HG03139 (cell line): Measurements from ENCODE around the gene RFK.
"Not testable (repeated sequence)": the region's sequence is repeated elsewhere in the genome, so short reads cannot be mapped to it uniquely, and the experiment has no call there.

Source experiments
- ATAC-seq: cut with Tn5 transposase; IDR thresholded peaks from one replicate; pipeline ENCODE4 v1.9.1; 2021; ENCODE audit not compliant: unreplicated experiment

The RFK gene

DNA sequence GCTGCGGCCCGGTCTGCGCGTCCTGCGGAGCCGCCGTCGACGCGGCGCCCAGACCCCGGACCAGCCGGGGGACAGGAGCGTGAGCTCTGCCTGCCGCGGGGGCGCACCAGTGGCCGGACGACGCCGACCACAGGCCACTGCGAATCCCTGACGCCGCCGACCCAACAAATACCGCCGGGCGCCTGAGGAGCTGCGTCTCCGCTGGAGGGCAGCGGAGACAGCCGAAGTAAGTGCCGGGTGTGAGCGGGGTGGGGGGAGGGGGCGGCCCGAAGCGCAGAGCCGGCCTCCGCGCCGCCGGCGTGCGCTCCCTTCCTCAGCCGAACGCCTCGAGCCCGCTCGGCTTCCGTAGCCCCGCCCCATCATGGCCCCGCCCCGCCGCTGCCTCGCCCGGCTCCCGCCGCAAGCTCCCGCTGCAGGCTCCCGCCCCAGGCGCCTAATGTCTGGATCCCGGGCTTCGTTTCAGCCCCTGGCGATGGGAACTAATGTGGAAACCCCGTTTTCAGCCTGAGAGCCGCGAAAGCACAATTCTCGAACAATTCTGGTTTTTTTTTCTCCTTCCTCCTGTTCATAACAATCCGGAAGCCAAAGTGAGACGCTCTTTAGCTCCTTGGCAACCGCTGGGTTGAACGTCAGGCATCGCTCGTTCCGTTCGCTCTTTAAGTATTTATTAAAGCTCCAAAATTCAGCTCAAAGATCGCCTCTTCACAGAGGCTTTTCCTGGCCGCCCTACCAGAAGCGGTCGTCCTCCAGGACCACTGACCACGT lies at the start of gene RFK:
Gene RFK (minus strand): TSS at position 232 of the 765 bp plus-strand sequence. CDS start 255 bp downstream, outside the sequence.
- peak; percentile 63 for ATAC-seq

DNA sequence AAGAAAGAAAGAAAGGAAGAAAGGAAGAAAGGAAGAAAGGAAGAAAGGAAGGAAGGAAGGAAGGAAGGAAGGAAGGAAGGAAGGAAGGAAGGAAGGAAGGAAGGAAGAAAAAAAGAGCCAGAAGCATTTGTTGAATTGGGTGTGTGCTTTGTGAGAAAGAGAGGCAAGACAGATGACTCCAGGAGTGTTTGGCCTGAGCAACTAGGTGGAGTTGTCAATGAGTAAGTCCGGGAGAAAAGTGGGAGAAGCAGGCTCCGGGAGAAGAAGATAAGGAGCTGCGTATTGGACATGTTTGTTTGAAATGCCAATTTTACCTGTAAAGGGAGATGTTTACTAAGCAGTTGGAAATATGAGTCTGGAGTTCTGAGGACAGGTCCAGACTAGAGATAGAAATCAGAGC lies 49.7 kb upstream of the RFK start:
- no peak for ATAC-seq

DNA sequence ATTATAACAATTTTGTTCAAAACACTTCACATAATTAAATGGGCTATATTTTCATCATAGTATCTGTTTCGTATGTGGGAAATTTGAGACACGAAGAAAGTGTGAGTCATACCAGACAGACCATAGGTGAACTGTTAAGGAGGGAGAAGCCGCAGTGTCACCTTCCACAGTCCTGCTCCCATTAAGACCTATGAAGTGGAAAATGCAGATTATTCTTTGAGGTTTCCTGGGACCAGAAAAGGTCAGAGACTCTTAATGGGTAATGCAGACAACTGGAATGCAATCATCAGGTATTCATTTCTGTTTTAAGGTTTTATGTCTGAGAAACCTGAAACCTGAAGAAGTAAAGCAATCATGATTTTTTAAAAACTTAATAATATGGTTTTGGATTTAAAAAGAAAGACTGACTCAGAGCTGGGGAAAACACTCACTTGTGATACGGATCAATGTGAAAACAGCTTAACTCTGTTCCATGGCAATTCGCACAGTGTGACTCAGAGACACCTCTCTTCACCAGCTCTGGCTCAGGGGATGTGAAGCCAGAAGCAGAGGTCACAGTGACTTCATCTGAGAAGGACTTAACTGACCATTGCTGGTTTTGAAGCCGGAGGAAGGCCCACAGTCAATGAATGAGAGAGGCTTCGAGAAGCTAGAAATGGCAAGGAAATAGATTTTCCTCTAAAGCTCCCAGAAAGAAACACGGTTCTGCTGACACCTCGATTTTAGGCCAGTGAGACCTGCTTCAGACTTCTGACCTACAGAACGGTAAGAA lies 47.5 kb upstream of the RFK start:
- peak; percentile 57 for ATAC-seq

DNA sequence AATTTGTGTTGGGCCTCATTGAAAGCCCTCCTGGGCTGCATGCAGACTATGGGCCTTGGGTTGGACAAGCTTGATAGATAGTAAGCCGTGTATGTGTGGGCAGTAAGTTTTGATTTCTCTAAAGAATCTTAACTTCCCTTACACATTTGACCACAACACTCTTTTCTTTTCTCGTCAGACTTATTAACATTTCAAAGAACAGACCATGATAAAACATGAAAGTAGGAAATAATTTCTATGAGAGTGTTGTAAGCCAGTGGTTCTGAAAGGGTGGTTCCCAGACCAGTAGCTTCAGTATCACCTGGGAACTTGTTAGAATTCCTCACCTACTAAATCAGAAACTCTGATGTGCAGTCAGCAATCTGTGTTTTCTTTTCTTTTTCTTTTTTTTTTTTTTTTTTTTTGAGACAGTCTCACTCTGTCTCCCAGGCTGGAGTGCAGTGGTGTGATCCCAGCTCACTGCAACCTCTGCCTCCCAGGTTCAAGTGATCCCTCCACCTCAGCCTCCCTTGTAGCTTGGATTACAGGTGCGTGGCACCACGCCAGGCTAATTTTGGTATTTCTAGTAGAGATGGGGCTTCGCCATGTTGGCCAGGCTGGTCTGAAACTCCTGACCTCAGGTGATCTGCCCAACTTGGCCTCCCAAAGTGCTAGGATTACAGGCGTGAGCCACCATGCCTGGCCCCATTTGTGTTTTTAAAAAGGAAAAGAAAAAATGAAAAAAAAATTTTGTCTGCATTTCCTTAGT lies 44.8 kb upstream of the RFK start:
- peak; percentile 45 for ATAC-seq

DNA sequence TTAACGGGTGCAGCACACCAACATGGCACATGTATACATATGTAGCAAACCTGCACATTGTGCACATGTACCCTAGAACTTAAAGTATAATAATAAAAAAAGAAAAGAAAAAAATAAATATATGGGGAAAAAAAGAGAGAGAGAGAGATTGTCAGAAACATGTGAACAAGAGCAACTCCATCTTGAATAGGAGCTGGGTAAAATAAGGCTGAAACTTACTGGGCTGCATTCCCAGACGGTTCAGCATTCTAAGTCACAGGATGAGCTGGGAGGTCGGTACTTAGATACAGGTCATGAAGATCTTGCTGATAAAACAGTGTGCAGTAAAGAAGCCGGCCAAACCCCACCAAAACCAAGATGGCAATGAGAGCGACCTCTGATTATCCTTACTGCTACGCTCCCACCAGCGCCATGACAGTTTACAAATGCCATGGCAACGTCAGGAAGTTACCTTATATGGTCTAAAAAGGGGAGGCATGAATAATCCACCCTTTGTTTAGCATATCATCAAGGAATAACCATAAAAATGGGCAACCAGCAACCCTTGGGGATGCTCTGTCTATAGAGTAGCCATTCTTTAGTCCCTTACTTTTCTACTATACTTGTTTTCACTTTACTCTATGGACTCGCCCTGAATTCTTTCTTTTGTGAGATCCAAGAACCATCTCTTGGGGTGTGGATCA lies 42.9 kb upstream of the RFK start:
- not testable (repeated sequence) for ATAC-seq

DNA sequence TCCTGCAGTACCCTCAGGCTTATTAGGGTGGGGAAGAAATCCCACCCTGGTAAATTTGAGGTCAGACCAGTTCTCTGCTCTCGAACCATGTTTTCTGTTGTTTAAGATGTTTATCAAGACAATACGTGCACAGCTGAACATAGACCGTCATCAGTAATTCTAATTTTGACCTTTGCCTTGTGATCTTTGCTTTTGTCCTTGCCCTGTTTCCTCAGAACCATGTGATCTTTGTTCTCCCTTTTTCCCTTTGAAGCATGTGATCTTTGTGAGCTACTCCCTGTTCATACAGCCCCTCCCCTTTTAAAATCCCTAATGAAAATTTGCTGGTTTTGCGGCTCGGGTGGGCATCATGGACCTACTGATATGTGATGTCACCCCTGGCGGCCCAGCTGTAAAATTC lies 40.7 kb upstream of the RFK start:
- ATAC-seq = not testable (repeated sequence)

DNA sequence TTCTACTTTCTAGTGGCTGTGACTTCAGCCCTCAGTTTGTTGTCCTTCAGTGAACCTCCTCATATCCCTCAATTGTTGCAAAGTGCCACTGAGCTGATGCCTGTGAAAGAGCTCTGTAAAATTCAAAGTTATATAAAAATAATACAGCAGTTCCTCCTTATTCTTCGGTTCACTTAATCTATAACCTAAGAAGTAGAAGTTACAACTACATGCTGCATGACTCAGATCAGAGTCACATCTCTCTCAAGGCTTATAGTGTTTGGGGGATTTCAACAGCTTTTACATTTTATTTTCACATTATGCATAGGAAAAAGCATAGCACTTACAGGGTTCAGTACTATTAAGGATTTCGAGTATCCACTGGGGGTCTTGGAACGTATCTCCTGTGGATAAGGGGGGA lies 39.6 kb upstream of the RFK start:
- ATAC-seq = no peak

DNA sequence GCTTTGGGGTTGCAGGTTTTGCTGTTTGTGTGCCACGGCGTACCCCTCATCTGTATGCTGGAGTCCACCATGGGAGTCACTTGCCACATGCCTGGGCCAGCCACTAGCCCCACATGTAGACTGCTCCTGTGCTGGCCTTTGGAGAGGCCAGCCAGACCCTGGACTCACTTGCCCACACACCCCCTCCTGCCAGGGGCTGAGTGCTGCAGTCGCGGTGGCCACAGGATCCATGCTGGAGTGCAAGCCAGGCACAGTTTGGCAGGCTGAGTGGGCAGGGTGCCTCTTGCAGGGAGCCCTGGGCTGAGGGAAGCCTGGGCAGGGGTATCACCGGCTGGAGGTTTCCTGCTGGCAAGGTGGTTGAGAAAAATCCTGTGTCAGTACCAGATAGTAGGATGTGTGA lies 39.2 kb upstream of the RFK start:
- no peak for ATAC-seq

DNA sequence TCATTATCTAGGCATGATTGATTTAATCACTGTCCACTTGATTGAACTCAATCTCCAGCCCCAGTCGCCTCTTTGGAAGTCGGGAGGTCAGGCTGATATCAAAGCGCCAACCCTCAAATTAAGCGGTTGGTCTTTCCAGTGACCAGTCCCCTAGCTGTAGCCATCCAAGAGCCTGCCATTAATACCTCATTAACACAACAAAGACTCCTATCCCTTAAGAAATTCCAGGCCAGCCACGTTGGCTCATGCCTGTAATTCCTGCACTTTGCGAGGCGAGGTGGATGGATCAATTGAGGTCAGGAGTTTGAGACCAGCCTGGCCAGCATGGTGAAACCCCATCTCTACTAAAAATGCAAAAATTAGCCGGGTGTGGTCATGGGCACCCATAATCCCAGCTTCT lies 37.4 kb upstream of the RFK start:
- no peak for ATAC-seq

DNA sequence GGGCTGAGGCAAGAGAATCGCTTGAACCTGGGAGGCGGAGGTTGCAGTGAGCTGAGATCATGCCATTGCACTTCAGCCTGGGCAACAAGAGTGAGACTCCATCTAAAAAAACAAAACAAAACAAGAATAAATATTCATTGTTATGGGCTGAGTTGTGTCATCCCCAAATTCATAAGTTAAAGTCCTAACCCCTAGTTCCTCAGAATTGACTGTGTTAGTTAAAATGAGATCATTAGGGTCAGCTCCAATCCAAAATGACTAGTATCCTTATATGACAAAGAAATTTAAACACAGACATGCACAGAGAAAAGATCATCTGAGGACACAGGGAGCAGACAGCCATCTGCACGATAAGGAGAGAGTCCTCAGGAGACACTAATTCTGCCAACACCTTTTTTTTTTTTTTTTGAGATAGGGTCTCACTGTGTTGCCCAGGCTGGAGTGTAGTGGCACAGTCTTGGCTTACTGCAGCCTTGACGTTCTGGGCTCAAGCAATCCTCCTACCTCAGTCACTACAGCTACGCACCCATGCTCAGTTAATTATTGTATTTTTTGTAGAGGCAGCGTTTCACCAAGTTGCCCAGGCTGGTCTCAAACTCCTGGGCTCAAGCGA lies 32.7 kb upstream of the RFK start:
- ATAC-seq = no peak

DNA sequence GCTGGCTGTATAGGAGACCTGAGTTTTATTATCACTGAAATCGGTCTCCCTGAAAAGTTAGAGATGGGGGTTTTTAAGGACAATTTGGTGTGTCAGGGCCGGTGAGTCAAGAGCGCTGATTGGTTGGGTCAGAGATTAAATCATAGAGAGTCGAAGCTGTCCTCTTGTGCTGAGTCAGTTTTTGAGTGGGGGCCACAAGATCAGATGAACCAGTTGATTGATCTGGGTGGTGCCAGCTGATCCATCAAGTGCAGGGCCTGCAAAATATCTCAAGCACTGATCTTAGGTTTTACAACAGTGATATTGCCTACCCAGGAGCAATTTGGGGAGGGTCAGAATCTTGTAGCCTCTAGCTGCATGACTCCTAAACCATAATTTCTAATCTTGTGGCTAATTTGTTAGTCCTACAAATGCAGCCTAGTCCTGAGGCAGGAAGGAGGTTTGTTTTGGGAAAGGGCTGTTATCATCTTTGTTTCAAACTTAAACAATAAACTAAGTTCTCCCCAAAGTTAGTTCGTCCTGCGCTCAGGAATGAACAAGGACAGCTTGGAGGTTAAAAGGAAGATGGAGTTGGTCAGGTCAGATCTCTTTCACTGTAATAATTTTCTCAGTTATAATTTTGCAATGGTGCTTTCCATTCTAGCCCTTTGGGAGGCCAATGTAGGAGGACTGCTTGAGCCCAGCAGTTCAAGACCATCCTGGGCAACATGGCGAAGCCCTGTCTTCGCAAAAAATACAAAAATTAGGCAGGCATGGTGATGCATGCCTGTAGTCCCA lies 31.6 kb upstream of the RFK start:
- no peak for ATAC-seq

DNA sequence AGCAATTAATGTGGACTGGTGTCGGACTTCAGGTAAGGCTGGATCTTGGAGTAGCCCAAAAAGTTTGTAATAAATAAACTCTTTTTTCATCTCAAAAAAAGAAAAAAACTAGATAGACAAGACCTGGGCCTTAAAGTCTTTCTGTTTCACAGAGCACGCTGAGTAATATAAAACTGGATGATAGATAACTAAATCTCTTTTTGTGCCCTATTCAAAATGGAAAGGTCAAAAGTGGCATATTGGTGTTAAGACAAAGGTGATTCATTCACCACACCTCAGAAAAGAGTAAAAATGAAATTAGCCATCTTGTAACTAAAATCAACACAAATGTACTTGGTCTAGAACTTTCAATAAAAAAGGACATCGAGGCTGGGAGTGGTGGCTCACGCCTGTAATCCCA lies 30.3 kb upstream of the RFK start:
- no peak for ATAC-seq

DNA sequence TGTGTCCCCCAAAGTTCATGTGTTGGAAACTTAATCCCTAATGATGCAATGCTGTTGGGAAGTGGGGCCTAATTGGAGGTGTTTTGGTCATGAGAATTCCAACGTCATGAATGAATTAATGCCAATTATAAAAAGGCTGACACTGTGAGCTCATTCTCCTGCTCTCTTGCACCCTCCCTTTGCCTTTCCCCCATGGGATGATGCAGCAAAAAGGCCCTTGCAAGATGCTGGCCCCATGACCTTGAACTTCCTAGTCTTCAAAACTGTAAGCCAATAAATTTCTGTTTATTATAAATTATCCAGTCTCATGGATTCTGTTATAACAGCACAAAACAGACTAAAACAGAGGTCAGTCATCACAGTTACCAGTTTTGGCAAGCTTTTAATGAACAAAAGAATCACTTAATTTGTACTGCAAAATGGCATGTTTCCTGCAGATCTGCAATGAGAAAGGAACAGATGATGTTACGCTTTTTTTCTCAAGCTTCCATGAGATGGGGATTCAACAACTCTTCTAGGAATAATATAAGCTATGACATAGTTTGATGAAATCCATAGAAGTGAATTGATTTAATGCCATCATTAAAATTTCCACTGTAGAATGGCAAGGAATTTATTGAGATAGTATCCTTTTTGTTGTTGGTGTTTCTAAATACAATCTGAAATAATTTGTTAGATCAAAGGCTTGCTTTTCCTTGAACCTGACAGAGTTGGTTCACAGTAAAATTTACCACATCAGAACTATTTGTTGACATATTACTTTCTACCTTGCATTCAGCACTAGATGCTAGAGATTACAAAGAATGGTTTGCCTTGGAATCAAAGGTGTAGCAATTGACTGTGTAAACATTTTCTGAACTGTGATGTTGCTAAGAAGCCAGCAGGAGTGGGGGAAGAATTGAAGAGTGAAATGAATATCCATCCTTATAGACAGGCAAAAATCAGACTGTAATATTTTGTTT lies 29.3 kb upstream of the RFK start:
- ATAC-seq = no peak

DNA sequence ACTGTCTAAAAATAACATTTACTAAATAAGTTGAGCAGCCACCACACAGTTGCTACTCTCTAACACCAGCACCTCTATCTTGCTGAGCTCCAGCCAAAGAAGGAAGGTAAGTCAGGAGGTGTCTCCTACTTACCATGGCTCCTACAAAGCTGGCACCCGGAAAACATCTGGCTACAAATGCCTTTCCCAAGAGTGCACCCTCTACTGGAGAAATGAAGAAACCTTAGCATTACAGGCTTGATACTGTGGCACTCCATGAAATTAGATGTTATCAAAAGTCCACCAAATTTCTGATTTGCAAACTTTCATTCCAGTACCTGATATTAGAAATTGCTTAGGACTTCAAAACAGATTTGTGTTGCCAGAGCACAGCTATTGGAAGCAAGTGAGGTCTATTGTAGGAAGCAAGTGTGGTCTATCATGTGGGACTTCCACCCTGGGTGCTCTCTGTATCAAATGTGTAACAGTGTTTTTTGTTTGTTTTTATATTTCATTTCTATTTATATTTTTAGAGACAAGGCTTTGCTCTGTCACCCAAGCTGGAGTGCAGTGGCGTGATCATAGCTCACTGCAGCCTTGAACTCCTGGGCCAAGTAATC lies 25.7 kb upstream of the RFK start:
- ATAC-seq = no peak

DNA sequence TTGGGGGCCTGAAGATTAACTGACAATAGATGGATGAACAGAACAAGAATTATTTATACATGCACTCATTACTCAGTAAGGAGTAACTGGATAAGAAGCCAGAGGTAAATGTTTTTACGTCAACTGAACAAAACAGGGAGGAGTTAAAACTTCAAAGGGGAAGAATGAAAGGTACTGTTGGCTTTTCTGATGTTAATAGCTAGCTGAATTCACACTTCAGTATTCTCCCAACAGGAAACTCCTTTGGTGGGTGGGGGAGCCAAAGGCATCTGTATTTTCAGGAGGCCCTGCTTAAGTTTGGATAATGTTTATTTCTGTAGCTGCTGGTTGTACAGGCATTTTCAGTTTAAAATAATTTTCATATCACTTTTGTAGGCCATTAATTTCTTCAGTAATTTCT lies 23.2 kb upstream of the RFK start:
- ATAC-seq = no peak

DNA sequence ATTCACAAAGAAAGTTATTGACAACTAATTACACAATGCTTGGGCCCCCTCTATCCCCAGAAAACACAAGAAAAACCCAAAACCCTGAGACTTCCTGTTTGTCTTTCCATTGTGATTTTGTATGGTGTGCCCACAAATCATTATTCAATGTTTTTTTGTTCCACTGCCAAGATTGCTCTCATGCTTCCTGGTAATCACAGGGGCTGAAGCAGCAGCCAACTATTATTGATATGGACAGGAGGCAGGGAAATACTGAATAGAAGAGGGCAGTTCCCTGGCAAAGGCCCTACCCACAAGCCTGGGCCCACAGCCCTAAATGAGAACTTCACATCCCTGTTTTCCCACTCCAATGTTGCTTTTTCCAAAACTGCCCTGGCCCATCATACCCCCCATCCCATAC lies 21.5 kb upstream of the RFK start:
- ATAC-seq = no peak

DNA sequence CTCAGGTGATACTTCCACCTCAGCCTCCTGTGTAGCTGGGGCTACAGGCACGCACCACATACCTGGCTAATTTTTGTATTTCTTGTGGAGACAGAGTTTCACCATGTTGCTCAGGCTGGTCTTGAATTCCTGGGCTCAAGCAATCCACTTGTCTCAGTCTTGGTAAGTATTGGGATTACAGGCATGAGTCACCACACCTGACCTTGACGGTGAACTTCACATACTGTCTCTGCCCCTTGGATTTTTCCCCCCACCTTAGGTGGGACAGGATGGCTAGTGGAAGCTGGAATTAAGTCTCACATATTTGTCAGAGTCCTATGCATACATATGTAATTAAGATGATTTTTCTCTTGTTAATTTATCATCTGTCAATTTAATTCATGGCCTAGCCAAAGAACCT lies 20.9 kb upstream of the RFK start:
- ATAC-seq = no peak

DNA sequence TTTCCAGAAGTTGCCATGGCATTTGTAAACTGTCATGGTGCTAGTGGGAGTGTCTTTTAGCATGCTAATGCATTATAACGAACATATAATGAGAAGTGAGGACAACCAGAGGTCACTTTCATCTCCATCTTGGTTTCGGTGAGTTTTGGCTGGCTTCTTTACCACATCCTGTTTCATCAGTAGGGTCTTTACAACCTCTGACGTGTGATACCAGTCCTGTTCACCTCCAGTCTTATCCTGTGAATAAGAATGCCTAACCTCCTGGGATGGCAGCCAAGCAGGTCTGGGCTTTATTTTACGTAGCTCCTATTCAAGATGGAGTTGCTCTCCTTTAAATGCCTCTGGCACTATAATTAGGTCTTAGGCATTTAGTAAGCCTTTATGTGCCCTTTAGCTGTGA lies 20.4 kb upstream of the RFK start:
- peak; percentile 77 for ATAC-seq
